GM23338 (cell line): ENCODE data around the gene GADL1. TPM values are rescaled to one million over a fixed set of nuclear protein-coding genes. Genes with fewer than 3 reads are reported as not detected.
A peak's percentile ranks its signal among the peaks of the same experiment; 100 is the strongest.

Experiments
- ATAC-seq: fragments of 200-7000 bp; cut with Tn5 transposase; 3 replicates; pipeline ENCODE4 v1.9.1; 2020
- DNase-seq: peaks from one replicate; pipeline ENCODE4 v3.0.0-alpha.2; 2015; ENCODE audit warnings: low spot score
- H2AFZ ChIP-seq: fragments of 200-600 bp; sonication (generic); 2 replicates; pipeline ENCODE4 v1.8.0; 2016; ENCODE audit warnings: antibody characterized with exemption, mild to moderate bottlenecking, moderate library complexity
- H3F3A ChIP-seq: fragments of 200-600 bp; sonication (generic); replicated peaks from 2 replicates; pipeline ENCODE4 v1.8.0; 2017; ENCODE audit warnings: antibody characterized with exemption, mixed run types, low read depth
- H3K27ac ChIP-seq: fragments of 200-600 bp; sonication (generic); 2 replicates; pipeline ENCODE4 v1.6.1; 2016; ENCODE audit warnings: low read depth
- H3K27me3 ChIP-seq: fragments of 200-600 bp; sonication (generic); 2 replicates; pipeline ENCODE4 v1.8.0; 2016; ENCODE audit warnings: mild to moderate bottlenecking, mixed run types, moderate library complexity; ENCODE audit not compliant: insufficient read depth
- H3K36me3 ChIP-seq: fragments of 200-600 bp; sonication (generic); 2 replicates; pipeline ENCODE4 v1.8.0; 2016; ENCODE audit warnings: mild to moderate bottlenecking; ENCODE audit not compliant: insufficient read depth
- H3K4me1 ChIP-seq: fragments of 200-600 bp; sonication (generic); 2 replicates; pipeline ENCODE4 v1.8.0; 2016; ENCODE audit warnings: mild to moderate bottlenecking, moderate library complexity; ENCODE audit not compliant: insufficient read depth
- H3K4me2 ChIP-seq: fragments of 200-600 bp; sonication (generic); 2 replicates; pipeline ENCODE4 v1.7.1; 2017; ENCODE audit warnings: mixed run types
- H3K4me3 ChIP-seq: fragments of 200-600 bp; sonication (generic); 2 replicates; pipeline ENCODE4 v1.6.1; 2016; ENCODE audit warnings: mixed run types
- H3K79me2 ChIP-seq: fragments of 200-600 bp; sonication (generic); replicated peaks from 2 replicates; pipeline ENCODE4 v1.8.0; 2017; ENCODE audit warnings: mild to moderate bottlenecking; ENCODE audit not compliant: insufficient read depth
- H3K9me2 ChIP-seq: fragments of 200-600 bp; sonication (generic); 2 replicates; pipeline ENCODE4 v1.8.0; 2017; ENCODE audit not compliant: insufficient read depth
- H4K20me1 ChIP-seq: fragments of 200-600 bp; sonication (generic); replicated peaks from 2 replicates; pipeline ENCODE4 v1.8.0; 2017; ENCODE audit warnings: mild to moderate bottlenecking; ENCODE audit not compliant: insufficient read depth
- H3K27ac Mint-ChIP-seq: 2 replicates; pipeline ENCODE4 v1.8.0; 2020; ENCODE audit warnings: inconsistent platforms, mild to moderate bottlenecking, moderate library complexity, mixed read lengths
- H3K27me3 Mint-ChIP-seq: 3 replicates; pipeline ENCODE4 v1.8.0; 2022; ENCODE audit warnings: low read depth, mild to moderate bottlenecking, moderate library complexity, mixed read lengths, inconsistent platforms; ENCODE audit not compliant: insufficient read depth, poor library complexity
- H3K36me3 Mint-ChIP-seq: 3 replicates; pipeline ENCODE4 v1.8.0; 2021; ENCODE audit warnings: low read depth, mild to moderate bottlenecking, inconsistent platforms, moderate library complexity, mixed read lengths
- H3K4me1 Mint-ChIP-seq: 3 replicates; pipeline ENCODE4 v1.8.0; 2020; ENCODE audit warnings: mild to moderate bottlenecking, inconsistent platforms, mixed read lengths
- H3K4me3 Mint-ChIP-seq: 3 replicates; pipeline ENCODE4 v1.8.0; 2021; ENCODE audit warnings: moderate library complexity, mild to moderate bottlenecking, inconsistent platforms, mixed read lengths
- H3K9me3 Mint-ChIP-seq: 3 replicates; pipeline ENCODE4 v1.8.0; 2020; ENCODE audit warnings: moderate library complexity, mild to moderate bottlenecking, inconsistent platforms, mixed read lengths
- CREB1 ChIP-seq: fragments of 250-450 bp; sonication (Bioruptor Pico); IDR thresholded peaks from 2 replicates; pipeline ENCODE4 v1.5.0; 2020; ENCODE audit warnings: low read depth, mild to moderate bottlenecking, moderate library complexity
- CTCF ChIP-seq, 2 experiments: fragments of 200-600 bp in 1 of 2; sonication (generic) in 1 of 2; conservative IDR thresholded peaks; 2 replicates each; pipeline versions ENCODE4 v1.5.1 to v1.6.1; 2016 to 2017; ENCODE audit warnings: antibody characterized with exemption in 2 of 2, low read depth in 2 of 2, mild to moderate bottlenecking in 2 of 2, moderate library complexity in 1 of 2
- EZH2phosphoT487 ChIP-seq: fragments of 200-600 bp; sonication (generic); IDR thresholded peaks from one replicate; pipeline ENCODE4 v1.8.1; 2018; ENCODE audit warnings: antibody characterized with exemption; ENCODE audit not compliant: unreplicated experiment
- NANOG ChIP-seq: IDR thresholded peaks from 2 replicates; pipeline ENCODE4 v1.6.1; 2016; ENCODE audit warnings: antibody characterized with exemption, borderline replicate concordance
- REST ChIP-seq: IDR thresholded peaks from one replicate; pipeline ENCODE4 v1.6.1; 2018; ENCODE audit warnings: antibody characterized with exemption; ENCODE audit not compliant: unreplicated experiment
- STAT1 ChIP-seq: IDR thresholded peaks from one replicate; pipeline ENCODE4 v1.6.1; 2016; ENCODE audit warnings: antibody characterized with exemption; ENCODE audit not compliant: unreplicated experiment
- ZNF114 ChIP-seq: fragments of 250-450 bp; sonication (Bioruptor Pico); IDR thresholded peaks from 2 replicates; pipeline ENCODE4 v1.5.0; 2020; ENCODE audit warnings: mild to moderate bottlenecking, moderate library complexity
- ZNF331 ChIP-seq: fragments of 250-450 bp; sonication (Bioruptor Pico); IDR thresholded peaks from 2 replicates; pipeline ENCODE4 v1.5.0; 2020; ENCODE audit warnings: low read depth, mild to moderate bottlenecking, moderate library complexity
- polyA plus RNA-seq: library from polyadenylated mRNA; unstranded; fragments of >200 nt; fragmentation: Nextera tagmentation; extraction: Ambion mirVana; gene quantifications from 2 replicates; pipeline ENCODE4 v1.2.1, GENCODE V29; 2016
- total RNA-seq: library from RNA; depleted of rRNA; stranded (reverse); fragments of >200 nt; shearing (Covaris generic); gene quantifications from 2 replicates; pipeline ENCODE4 v1.2.3, GENCODE V29; 2014
- TF ChIP-seq, protein P1 (sequence below): fragments of 250-450 bp; sonication (Bioruptor Pico); IDR thresholded peaks from 2 replicates; pipeline ENCODE4 v1.5.0; 2020; ENCODE audit warnings: mild to moderate bottlenecking, moderate library complexity

The GADL1 gene
- total and polyA plus RNA-seq, 2 experiments from 2014 or later: 0.35 to 0.50 TPM

DNA sequence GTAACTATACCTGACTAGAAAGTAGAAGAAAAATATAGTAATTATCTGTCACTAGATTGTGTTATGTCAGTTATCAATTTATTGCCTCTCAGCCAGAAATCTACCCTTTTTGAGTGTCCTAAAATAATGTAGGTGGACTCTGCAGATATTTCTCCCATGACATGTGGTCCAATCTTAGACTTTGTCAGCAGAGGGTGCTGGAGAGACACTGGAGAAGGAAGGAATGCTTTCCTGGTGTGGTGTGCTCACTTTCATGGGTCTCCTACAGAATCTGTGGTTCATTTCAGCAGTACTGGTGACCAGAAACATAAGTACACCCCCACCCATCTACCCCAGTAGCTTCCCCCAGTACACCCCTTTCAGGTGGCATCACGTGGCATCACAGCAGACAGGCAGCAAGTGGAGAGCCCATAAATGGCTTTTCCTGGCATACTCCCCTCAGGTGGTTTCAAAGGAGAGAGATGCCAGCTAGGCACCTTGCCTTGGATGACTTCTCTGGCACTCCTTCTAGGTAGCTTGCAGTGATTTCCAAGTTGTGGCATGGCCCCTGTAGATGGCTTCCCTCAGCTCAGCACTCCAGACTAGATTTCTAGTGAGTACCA lies 114.7 kb downstream of the GADL1 start:
- H3K27ac ChIP-seq: no peak overlapping the region
- Mint-ChIP-seq H3K36me3 (no peaks in the 10 kb centered on the region), H3K9me3 (no peaks in the 10 kb centered on the region), H3K4me3 (no peak overlapping the region), H3K4me1 (peaks cover 3% of the 10 kb centered on the region; the same call in 2 of the 3 replicates), H3K27me3 (peaks cover under 1% of the 10 kb centered on the region), H3K27ac (no peak overlapping the region)
- no peaks in the 10 kb centered on the region for H3K9me2 ChIP-seq
- DNase-seq: peak; percentile 71
- TF ChIP-seq CTCF (conservative IDR thresholded peaks at IDR 0.05; ENCODE audit: low read depth in 2 of 2) (peak; percentile 73 to 93), NANOG (no peak), STAT1 (no peak), REST (no peak), ZNF114 (no peak)
- H3K36me3 ChIP-seq: no peaks in the 10 kb centered on the region
- no peaks in the 10 kb centered on the region for H3F3A ChIP-seq
- no peaks in the 10 kb centered on the region for H4K20me1 ChIP-seq
- no peak overlapping the region for H3K4me3 ChIP-seq
- H3K4me2 ChIP-seq: no peak overlapping the region
- no peaks in the 10 kb centered on the region for H3K4me1 ChIP-seq
- H2AFZ ChIP-seq: peak overlapping the region; percentile 19; the same call in 1 of the 2 replicates
- peak; percentile 83 for ATAC-seq
- no peaks in the 10 kb centered on the region for H3K79me2 ChIP-seq
- H3K27me3 ChIP-seq: no peaks in the 10 kb centered on the region

DNA sequence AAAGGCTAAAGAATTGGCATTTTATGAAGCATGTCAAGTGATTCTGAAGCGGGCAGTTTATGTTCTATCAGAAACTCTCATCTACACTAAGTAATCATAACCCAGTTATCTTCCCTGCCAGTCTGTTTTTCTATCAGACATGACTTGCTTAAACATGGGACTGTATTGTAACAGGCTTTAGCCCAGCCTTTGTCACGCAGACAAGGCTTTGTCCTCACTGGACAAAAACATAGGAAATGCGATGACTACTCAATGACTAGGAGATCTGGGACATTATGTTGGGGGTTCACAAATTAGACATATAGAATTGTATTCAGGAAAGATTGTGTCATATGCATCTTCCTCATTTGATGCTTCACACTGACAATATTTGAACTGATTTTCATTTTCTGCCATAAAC lies 115.5 kb downstream of the GADL1 start:
- Mint-ChIP-seq H3K36me3 (no peaks in the 10 kb centered on the region), H3K4me3 (no peak overlapping the region), H3K9me3 (no peaks in the 10 kb centered on the region), H3K27me3 (peaks cover 2% of the 10 kb centered on the region), H3K4me1 (peaks cover 3% of the 10 kb centered on the region; the same call in 2 of the 3 replicates), H3K27ac (no peak overlapping the region)
- Histone ChIP-seq H3K4me1 (no peaks in the 10 kb centered on the region), H3K79me2 (no peaks in the 10 kb centered on the region), H2AFZ (no peak overlapping the region), H3K4me2 (no peak overlapping the region), H4K20me1 (no peaks in the 10 kb centered on the region), H3K4me3 (no peak overlapping the region), H3K9me2 (no peaks in the 10 kb centered on the region), H3K27me3 (no peaks in the 10 kb centered on the region), H3F3A (no peaks in the 10 kb centered on the region), H3K36me3 (no peaks in the 10 kb centered on the region), H3K27ac (no peak overlapping the region)
- ATAC-seq: no peak
- no peak for DNase-seq
- TF ChIP-seq CREB1: no peak
- TF ChIP-seq EZH2phosphoT487: no peak
- TF ChIP-seq ZNF114: no peak
- no peak for TF ChIP-seq NANOG
- no peak for TF ChIP-seq ZNF331
- TF ChIP-seq, protein P1, sequence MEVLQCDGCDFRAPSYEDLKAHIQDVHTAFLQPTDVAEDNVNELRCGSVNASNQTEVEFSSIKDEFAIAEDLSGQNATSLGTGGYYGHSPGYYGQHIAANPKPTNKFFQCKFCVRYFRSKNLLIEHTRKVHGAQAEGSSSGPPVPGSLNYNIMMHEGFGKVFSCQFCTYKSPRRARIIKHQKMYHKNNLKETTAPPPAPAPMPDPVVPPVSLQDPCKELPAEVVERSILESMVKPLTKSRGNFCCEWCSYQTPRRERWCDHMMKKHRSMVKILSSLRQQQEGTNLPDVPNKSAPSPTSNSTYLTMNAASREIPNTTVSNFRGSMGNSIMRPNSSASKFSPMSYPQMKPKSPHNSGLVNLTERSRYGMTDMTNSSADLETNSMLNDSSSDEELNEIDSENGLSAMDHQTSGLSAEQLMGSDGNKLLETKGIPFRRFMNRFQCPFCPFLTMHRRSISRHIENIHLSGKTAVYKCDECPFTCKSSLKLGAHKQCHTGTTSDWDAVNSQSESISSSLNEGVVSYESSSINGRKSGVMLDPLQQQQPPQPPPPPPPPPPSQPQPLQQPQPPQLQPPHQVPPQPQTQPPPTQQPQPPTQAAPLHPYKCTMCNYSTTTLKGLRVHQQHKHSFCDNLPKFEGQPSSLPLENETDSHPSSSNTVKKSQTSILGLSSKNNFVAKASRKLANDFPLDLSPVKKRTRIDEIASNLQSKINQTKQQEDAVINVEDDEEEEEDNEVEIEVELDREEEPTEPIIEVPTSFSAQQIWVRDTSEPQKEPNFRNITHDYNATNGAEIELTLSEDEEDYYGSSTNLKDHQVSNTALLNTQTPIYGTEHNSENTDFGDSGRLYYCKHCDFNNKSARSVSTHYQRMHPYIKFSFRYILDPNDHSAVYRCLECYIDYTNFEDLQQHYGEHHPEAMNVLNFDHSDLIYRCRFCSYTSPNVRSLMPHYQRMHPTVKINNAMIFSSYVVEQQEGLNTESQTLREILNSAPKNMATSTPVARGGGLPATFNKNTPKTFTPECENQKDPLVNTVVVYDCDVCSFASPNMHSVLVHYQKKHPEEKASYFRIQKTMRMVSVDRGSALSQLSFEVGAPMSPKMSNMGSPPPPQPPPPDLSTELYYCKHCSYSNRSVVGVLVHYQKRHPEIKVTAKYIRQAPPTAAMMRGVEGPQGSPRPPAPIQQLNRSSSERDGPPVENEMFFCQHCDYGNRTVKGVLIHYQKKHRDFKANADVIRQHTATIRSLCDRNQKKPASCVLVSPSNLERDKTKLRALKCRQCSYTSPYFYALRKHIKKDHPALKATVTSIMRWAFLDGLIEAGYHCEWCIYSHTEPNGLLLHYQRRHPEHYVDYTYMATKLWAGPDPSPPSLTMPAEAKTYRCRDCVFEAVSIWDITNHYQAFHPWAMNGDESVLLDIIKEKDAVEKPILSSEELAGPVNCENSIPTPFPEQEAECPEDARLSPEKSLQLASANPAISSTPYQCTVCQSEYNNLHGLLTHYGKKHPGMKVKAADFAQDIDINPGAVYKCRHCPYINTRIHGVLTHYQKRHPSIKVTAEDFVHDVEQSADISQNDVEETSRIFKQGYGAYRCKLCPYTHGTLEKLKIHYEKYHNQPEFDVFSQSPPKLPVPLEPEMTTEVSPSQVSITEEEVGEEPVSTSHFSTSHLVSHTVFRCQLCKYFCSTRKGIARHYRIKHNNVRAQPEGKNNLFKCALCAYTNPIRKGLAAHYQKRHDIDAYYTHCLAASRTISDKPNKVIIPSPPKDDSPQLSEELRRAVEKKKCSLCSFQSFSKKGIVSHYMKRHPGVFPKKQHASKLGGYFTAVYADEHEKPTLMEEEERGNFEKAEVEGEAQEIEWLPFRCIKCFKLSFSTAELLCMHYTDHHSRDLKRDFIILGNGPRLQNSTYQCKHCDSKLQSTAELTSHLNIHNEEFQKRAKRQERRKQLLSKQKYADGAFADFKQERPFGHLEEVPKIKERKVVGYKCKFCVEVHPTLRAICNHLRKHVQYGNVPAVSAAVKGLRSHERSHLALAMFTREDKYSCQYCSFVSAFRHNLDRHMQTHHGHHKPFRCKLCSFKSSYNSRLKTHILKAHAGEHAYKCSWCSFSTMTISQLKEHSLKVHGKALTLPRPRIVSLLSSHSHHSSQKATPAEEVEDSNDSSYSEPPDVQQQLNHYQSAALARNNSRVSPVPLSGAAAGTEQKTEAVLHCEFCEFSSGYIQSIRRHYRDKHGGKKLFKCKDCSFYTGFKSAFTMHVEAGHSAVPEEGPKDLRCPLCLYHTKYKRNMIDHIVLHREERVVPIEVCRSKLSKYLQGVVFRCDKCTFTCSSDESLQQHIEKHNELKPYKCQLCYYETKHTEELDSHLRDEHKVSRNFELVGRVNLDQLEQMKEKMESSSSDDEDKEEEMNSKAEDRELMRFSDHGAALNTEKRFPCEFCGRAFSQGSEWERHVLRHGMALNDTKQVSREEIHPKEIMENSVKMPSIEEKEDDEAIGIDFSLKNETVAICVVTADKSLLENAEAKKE (CRISPR knock-in tag): no peak
